Renal pelvis (tissue), 12 donors: ENCODE data around the gene PRAF2. TPM values are rescaled to one million over a fixed set of nuclear protein-coding genes. Genes with fewer than 3 reads are reported as not detected.

Source experiments
- DNase-seq: peaks from one replicate; pipeline ENCODE4 v3.0.0-alpha.2; 2013
- long read RNA-seq, 16 experiments: transcript quantifications; one replicate each; lab custom pipeline, GENCODE V29; 2026
- polyA plus RNA-seq, 3 donors: library from polyadenylated mRNA; unstranded; fragments of 120-200 nt; gene quantifications; one replicate each; pipeline ENCODE4 v1.2.1, GENCODE V29; 2013; ENCODE audit not compliant: insufficient read length in 3 of 3

The PRAF2 gene, protein sequence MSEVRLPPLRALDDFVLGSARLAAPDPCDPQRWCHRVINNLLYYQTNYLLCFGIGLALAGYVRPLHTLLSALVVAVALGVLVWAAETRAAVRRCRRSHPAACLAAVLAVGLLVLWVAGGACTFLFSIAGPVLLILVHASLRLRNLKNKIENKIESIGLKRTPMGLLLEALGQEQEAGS
- 10 to 100 TPM; 37.1 to 44.2 (median 39.6) TPM for polyA plus RNA-seq
- long read RNA-seq, donor 1, transcript PRAF2-202 (3 exons, 1,334 nt) = major isoform, 17 of 20 reads
- long read RNA-seq, donor 1, partial matches to known transcripts = 0 of 20 reads
- long read RNA-seq, donor 1, other reads (novel, unspliced or antisense) = 0 of 20 reads
- long read RNA-seq, donor 2, transcript PRAF2-202 (3 exons, 1,334 nt) = major isoform, 36 of 39 reads
- long read RNA-seq, donor 2, partial matches to known transcripts = 0 of 39 reads
- long read RNA-seq, donor 2, other reads (novel, unspliced or antisense) = 0 of 39 reads
- long read RNA-seq, donor 3, transcript PRAF2-202 (3 exons, 1,334 nt) = major isoform, 27 of 30 reads
- long read RNA-seq, donor 3, partial matches to known transcripts = 0 of 30 reads
- long read RNA-seq, donor 3, other reads (novel, unspliced or antisense) = 0 of 30 reads
- long read RNA-seq, donor 4, transcript PRAF2-202 (3 exons, 1,334 nt) = major isoform, 30 of 33 reads
- long read RNA-seq, donor 4, partial matches to known transcripts = 0 of 33 reads
- long read RNA-seq, donor 4, other reads (novel, unspliced or antisense) = 0 of 33 reads
- long read RNA-seq, donor 5, transcript PRAF2-202 (3 exons, 1,334 nt) = major isoform, 12 of 27 reads
- long read RNA-seq, donor 5, partial matches to known transcripts = 15 of 27 reads
- long read RNA-seq, donor 5, other reads (novel, unspliced or antisense) = 0 of 27 reads
- long read RNA-seq, donor 6, transcript PRAF2-202 (3 exons, 1,334 nt) = major isoform, 12 of 13 reads
- long read RNA-seq, donor 6, partial matches to known transcripts = 0 of 13 reads
- long read RNA-seq, donor 6, other reads (novel, unspliced or antisense) = 0 of 13 reads
- long read RNA-seq, donor 7, transcript PRAF2-202 (3 exons, 1,334 nt) = major isoform, 42 of 46 reads
- long read RNA-seq, donor 7, partial matches to known transcripts = 0 of 46 reads
- long read RNA-seq, donor 7, other reads (novel, unspliced or antisense) = 0 of 46 reads
- long read RNA-seq, donor 8, transcript PRAF2-202 (3 exons, 1,334 nt) = major isoform, 30 of 31 reads
- long read RNA-seq, donor 8, partial matches to known transcripts = 0 of 31 reads
- long read RNA-seq, donor 8, other reads (novel, unspliced or antisense) = 0 of 31 reads
- long read RNA-seq, donor 9, transcript PRAF2-202 (3 exons, 1,334 nt) = major isoform, 32 of 32 reads
- long read RNA-seq, donor 9, partial matches to known transcripts = 0 of 32 reads
- long read RNA-seq, donor 9, other reads (novel, unspliced or antisense) = 0 of 32 reads
- long read RNA-seq, donor 10, transcript PRAF2-202 (3 exons, 1,334 nt) = major isoform, 28 of 28 reads
- long read RNA-seq, donor 10, partial matches to known transcripts = 0 of 28 reads
- long read RNA-seq, donor 10, other reads (novel, unspliced or antisense) = 0 of 28 reads
- long read RNA-seq, donor 11, transcript PRAF2-202 (3 exons, 1,334 nt) = major isoform, 15 of 15 reads
- long read RNA-seq, donor 11, partial matches to known transcripts = 0 of 15 reads
- long read RNA-seq, donor 11, other reads (novel, unspliced or antisense) = 0 of 15 reads
- long read RNA-seq, donor 12, transcript PRAF2-202 (3 exons, 1,334 nt) = major isoform, 31 of 31 reads
- long read RNA-seq, donor 12, partial matches to known transcripts = 0 of 31 reads
- long read RNA-seq, donor 12, other reads (novel, unspliced or antisense) = 0 of 31 reads
- long read RNA-seq, donor 13, transcript PRAF2-202 (3 exons, 1,334 nt) = major isoform, 15 of 15 reads
- long read RNA-seq, donor 13, partial matches to known transcripts = 0 of 15 reads
- long read RNA-seq, donor 13, other reads (novel, unspliced or antisense) = 0 of 15 reads
- long read RNA-seq, donor 14, transcript PRAF2-202 (3 exons, 1,334 nt) = major isoform, 47 of 84 reads
- long read RNA-seq, donor 14, partial matches to known transcripts = 37 of 84 reads
- long read RNA-seq, donor 14, other reads (novel, unspliced or antisense) = 0 of 84 reads
- long read RNA-seq, donor 15, transcript PRAF2-202 (3 exons, 1,334 nt) = major isoform, 25 of 28 reads
- long read RNA-seq, donor 15, partial matches to known transcripts = 0 of 28 reads
- long read RNA-seq, donor 15, other reads (novel, unspliced or antisense) = 0 of 28 reads
- long read RNA-seq, donor 16, transcript PRAF2-202 (3 exons, 1,334 nt) = major isoform, 34 of 49 reads
- long read RNA-seq, donor 16, partial matches to known transcripts = 12 of 49 reads
- long read RNA-seq, donor 16, other reads (novel, unspliced or antisense) = 0 of 49 reads

DNA sequence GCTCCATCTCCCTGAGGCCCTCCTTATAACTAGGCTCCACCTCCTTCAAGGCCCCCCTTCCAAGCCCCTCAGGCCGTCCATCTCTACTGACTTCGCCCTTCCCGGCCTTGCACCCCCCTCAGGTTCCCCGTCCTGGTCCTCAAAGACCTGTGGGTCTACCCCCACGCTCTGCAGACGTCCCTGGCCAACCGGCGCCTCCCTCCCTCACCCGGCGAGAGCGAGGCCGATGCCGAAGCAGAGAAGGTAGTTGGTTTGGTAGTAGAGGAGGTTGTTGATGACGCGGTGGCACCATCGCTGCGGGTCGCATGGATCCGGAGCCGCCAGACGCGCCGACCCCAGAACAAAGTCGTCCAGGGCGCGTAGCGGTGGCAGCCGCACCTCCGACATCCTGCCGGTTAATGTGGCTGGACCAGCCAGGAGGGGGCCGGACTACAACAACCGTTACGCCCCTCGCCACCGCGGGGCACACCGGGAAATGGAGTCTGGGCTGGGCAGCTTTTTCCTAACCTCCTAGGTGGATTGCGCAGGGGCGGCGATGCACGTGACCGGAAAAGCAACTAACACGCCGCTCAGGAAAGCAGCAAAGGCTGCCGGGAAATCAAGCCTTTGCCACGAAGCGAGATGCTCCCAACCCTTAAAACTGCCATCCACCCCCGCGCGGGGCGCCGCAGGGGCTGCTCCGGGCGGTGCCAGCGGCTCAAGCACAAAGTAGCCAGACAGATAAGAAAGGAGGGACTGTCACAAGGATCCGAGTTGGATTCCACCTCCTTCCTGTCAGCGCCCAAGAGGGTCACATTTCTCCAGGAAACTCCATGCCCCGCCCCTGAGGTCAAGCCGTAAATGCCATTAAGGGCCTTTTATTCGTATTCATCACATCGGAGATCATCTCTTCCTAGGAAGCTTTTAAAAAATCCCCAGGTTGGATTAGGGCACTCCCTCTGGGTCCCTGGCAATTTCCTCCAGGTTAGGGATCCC lies at the start of gene PRAF2:
Gene PRAF2, minus strand, starts transcription at position 402 of the 975 bp plus-strand sequence. Its CDS starts 15 bp downstream, at position 387.
- peak; percentile 88 for DNase-seq

DNA sequence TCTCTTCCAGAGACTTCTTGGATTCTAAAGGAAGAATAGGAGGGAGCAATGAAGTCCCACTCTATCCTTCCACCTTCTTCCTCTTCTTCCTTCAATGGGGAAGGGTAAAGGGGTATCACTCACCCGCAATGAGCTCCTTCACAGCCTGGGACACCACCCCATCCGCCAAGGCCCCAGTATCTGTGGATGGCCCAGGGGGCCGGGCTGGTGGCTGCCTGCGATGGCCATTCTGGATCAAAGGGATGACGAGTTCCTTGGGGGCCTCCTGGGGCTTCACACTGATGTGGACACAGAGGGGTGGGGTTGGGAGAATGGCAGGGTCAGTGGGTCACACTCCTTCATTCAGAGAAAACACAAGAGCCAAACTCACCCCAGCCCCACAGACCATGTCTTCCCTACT lies 48.7 kb upstream of the PRAF2 start:
- no peak for DNase-seq

DNA sequence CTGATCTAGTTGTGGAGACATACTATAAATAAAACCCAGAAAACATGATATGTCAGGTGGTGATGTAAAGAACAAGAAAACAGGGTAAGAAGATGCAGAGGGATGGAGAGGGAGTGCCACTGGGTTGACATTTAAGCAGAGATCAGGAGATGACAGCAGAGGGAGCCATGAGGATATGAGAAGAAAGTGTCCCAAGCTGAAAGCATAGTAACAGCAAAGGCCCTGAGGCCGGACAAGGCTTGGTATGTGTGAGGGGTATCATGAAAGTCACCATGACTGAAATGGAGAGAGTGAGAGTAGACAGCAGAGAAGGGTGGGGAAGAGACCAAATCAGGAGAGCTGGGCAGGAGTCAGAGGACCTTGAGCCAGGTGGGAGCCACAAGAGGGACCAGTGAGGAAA lies 46.3 kb upstream of the PRAF2 start:
- DNase-seq = no peak

DNA sequence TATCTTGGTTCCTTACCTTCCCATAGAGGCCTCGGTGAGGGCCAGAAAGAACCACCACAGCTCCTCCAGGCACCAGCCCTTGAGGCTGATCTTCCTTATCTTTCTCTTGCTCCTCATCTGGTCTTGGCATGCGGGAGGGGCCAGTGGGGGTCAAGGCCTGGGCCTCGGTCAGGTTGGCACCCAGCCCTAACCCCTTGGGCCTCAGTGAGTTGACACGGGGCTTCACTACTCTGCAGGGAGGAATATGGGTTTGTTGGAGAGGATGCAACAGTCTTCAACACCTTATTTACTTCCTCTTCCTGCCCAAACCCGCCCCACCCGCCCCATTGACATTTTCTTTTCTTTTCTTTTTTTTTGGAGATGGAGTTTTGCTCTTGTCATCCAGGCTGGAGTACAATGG lies 43.8 kb upstream of the PRAF2 start:
- DNase-seq = no peak

DNA sequence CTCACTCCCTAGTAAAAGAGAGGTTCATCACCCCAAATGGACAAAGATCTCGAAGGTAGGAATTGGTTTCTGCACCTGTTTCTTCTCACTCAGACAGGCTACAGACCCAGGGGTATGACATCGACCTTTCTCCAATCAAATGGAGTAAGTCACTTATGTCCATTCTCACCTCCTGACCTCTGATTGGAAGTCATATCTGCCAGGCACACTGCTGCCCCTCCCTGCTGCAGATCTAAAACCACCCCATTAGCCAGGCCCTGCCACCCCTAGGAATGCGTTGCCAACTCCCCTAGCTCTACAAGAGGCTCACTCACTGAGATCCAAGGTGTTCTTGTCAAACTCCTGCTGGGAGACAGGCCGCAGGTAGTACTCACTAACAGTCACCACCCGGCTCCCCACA lies 42.9 kb upstream of the PRAF2 start:
- DNase-seq = no peak

DNA sequence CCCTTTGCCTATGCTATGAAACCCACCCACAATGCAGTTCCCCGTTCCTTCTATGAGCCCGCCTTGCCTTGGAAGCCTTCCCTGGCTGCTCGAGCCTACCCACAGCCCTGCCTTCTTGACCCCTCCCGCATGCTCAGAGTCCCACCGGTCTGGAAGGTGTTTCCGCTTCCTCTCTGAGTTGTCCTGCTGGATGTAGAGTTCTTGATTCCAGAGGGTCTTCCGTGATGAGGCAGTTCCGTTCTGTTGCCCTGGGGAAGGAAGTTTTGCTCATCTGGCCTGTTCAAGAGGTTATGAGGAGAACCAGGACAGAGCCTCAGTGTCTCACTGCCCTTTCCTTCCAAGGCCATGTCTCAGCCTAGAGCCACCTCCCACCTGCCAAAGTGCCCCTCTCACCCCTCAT lies 42.3 kb upstream of the PRAF2 start:
- DNase-seq = no peak

DNA sequence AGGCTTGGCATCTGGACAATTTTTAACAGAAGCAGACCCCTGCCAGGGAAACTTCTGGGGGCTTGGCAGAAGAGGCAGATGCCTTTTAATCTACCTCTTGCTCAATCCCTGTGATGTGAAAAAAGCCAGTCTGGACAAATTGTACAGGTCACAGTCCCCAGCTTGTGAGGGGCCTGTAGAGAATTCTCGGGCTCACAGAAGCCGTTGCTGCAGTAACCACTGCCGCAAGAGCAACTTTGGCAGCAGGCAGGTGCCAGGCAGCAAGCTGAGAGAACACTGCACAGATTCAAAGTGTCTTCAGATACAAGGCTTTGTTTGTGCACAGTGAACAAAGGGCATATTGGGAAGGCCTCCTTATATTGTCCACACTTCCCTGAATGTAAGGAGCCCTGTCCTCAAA lies 38.0 kb upstream of the PRAF2 start:
- DNase-seq = no peak

DNA sequence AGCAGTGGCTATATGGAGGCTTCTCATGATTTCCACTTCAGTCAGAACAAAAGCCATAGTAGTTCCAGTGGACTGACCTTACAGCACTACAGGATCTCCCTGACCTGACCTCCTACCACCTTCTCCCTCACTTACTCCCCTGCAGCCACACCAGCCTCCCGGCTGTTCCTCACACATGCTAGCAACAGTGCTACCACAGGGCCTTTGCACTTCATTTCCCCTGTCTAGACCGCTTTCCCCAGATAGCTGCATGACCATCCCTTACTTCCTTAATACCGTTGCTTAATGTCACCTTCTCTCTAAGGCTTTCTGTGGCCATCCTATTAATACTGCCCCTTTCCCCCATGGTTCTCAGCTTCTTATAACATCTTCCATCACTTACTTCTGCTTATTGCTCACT lies 36.6 kb upstream of the PRAF2 start:
- DNase-seq = no peak

DNA sequence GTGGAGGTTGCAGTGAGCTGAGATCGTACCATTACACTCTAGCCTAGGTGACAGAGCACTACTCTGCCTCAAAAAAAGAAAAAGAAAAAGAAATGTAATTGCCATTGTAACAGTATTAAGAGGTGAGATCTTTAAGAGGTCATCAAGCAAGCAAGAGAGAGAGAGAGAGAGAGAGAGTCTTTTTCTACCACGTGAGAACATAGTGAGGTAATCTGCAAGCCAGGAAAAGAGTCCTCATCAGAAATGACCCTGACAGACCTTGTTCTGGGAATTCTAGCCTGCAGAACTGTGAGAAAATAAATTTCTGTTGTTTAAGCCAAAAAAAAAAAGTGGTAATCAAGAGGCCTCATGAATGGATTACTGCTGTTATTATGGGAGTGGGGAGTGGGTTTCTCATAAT lies 34.8 kb upstream of the PRAF2 start:
- DNase-seq = no peak

DNA sequence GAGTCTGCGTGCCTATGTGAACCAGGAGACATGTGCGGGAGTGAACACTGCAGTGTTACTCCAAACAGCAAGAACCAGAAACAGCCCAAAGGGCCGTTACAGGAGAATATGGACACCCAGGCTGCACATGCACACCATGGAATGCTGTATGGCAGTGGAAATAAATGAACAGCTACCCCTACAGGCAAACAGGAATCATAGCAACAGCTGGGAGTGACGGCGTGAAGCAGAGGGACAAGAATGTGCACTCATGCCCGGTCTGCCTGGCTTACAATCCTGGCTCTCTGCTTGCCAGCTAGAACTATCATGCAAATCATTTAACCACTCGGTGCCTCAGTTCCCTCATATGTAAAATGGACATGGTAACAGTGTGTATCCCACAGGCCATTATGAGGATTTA lies 33.1 kb upstream of the PRAF2 start:
- DNase-seq = no peak

DNA sequence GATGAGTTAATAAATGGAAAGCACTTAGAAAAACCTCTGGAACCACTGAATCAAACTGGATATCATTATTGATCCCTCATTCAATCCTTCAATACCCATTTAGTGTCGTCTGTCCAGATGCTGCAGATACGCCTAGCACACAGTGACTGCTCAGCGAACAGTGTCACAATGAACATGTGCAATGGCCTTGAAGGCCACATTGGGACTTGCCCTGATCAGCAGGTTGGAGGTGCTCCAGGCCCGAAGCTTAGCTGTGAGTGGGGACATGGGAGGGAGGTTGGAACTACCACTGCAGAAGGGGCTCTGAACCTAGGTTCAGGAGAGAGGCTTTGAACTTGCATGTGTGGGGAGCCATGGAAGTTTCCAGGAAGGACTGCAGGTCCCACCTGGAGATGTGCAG lies 32.5 kb upstream of the PRAF2 start:
- no peak for DNase-seq

DNA sequence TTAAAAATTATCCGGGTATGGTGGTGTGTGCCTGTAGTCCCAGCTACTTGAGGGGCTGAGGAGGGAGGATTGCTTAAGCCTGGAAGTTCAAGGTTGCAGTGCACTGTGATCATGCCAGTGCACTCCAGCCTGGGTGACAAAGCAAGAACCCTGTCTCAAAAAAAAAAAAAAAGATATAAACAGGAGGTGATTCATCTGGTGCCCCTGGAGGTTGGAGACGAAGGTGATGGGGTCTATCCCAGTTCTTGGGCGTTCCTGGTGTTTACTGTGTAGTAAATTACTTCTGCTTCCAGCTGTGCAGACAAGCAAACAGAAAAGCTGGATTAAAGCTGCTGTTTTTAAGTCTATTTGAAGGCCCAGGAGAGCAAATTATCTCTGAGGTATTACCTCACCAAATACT lies 29.8 kb upstream of the PRAF2 start:
- no peak for DNase-seq

DNA sequence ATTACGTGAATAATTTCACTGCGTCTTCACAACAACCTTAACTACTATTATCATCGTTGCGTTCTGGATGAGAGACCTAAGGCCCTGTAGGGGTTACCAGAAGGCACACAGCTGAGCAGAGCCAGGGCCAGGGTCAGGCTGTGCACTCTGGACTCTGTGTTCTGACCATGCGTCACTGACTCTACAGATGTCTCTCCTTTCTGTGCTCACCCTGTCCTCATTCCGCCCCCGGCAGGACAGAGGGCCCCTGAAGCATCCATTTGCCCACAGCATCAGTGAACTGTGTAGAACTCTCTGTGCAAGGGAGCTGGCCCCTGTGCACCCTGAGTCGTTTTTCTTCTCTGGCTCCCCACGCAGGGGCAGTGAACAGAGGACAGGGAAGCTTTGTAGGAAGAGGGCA lies 28.4 kb upstream of the PRAF2 start:
- DNase-seq = peak; percentile 24

DNA sequence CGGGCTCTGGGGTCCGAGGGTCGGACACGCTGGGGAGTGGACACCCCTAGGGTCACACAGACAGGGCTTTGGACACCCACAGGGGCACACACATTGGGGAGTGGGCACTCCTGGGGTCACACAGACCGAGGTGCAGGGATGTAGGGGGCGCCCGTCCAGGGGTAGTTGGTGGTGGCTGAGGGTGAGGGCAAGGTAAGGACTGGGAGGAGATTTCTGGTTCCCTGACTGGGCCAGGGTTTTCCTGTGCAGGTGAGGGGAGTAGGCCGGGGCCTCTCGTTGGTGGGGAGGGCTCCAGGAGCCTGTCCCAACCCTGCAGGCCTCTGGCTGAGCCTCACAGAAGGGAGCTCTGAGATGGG lies 27.8 kb upstream of the PRAF2 start:
- DNase-seq = no peak

DNA sequence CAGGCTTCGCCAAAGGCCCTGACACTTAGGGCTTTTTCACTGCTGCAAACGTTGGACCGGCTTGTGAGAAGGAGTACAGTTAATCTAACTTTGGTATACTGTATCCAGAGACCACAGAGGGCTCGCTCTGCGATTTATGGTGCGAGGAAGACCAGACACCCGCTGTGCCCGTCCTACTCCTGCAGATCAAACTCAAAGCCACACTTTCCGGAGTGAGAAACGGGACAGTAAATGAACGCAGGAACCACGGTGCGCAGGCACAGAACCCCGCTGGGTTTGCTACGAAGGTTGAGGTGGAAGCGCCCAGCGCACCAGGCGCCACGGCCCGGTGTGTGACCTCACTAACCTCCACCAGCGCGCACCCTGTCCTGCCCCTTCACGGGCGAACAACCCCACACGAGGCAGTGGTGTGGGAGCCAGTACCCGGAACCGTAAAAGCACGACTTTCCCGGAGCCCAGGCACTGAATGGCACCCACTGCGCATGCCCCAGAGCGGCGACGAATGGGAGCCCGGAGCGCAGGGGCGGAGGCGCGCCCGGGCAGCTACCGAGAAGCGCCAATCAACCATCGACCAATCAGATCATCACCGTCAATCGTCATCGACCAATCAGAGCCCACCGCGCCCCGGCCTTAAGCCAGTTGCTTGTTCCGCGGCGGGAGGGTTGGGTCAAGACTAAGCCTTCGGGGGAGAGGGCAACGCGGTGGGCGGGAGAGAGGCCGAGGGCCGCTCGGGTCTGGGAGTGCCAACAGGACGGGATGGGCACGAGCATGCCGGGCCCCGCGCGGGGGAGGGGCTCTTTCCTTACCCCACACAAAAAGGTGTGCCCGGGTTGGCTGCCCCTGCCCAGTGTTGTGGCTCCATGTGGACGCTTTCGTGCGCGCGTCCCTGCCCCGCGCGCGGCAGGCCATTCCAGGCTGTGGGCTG lies 27.2 kb upstream of the PRAF2 start:
- DNase-seq = peak; percentile 90

DNA sequence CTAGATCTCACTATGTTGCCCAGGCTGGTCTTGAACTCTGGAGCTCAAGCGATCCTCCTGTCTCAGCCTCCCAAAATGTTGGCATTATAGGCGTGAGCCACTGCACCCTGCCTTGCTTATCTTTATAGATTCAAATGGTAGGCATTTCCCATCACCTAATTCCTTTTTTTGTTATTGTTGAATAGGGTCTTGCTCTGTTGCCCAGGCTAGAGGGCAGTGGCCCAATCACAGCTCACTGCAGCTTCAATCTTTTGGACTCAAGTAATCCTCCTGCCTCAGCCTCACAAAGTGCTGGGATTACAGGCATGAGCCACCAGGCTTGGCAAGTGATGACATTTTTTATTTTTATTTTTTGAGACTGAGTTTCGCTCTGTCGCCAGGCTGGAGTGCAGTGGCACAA lies 22.6 kb upstream of the PRAF2 start:
- no peak for DNase-seq

DNA sequence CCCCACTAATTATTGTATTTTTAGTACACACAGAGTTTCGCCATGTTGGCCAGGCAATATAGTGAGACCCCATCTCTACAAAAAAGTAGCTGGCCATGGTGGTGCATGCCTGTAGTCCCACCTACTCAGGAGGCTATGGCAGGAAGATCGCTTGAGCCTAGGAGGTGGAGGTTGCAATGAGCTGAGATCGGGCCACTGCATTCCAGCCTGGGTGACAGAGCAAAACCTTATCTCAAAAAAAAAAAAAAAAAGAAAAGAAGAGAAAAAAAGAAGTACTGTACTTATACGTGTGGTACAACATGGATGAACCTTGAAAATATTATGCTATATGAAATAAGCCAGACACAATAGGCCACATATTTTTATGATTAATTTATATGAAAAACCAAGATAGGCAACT lies 15.8 kb upstream of the PRAF2 start:
- DNase-seq = no peak
